ENCODE data around the gene SLITRK3. TPM values are rescaled to one million over a fixed set of nuclear protein-coding genes. Genes with fewer than 3 reads are reported as not detected.

The SLITRK3 gene
- total RNA-seq, 1 donor from 2014 or later, result 0.51 TPM

- Mint-ChIP-seq H3K9me3 (no peaks in the 10 kb centered on the region), H3K36me3 (ENCODE audit: low read depth) (no peaks in the 10 kb centered on the region)
- TF ChIP-seq CTCF (conservative IDR thresholded peaks at IDR 0.05), result no peak
These were observed 16.4 kb upstream of the SLITRK3 start for GRCh38 chr3:165212580-165212979.

GRCh38 chr3:165211721-165212120, 15.5 kb upstream of the SLITRK3 start:
- no peak overlapping the region for H3K27ac Mint-ChIP-seq (ENCODE audit: unreplicated experiment)
- no peak for TF ChIP-seq CTCF (conservative IDR thresholded peaks at IDR 0.05)
- peaks cover 3% of the 10 kb centered on the region for H3K4me1 Mint-ChIP-seq
- no peaks in the 10 kb centered on the region for H3K9me3 Mint-ChIP-seq
- DNase-seq (ENCODE audit: low read depth, low spot score), result no peak
- H3K36me3 Mint-ChIP-seq (ENCODE audit: low read depth), result no peaks in the 10 kb centered on the region
- H3K27me3 Mint-ChIP-seq (ENCODE audit: low read depth), result peaks cover 2% of the 10 kb centered on the region
- no peak overlapping the region for H3K4me3 Mint-ChIP-seq

More at GRCh38 chr3:165212580-165212979, 16.4 kb upstream of the SLITRK3 start:
- DNase-seq (ENCODE audit: low read depth, low spot score), result no peak
- no peaks in the 10 kb centered on the region for H3K27me3 Mint-ChIP-seq (ENCODE audit: low read depth)
- H3K4me3 Mint-ChIP-seq, result no peak overlapping the region
- H3K4me1 Mint-ChIP-seq, result no peaks in the 10 kb centered on the region
- no peak overlapping the region for H3K27ac Mint-ChIP-seq (ENCODE audit: unreplicated experiment)

- Mint-ChIP-seq H3K27me3 (ENCODE audit: low read depth) (peaks cover 4% of the 10 kb centered on the region), H3K4me3 (no peak overlapping the region), H3K4me1 (peaks cover 4% of the 10 kb centered on the region), H3K27ac (ENCODE audit: unreplicated experiment) (no peak overlapping the region), H3K36me3 (ENCODE audit: low read depth) (no peaks in the 10 kb centered on the region), H3K9me3 (no peaks in the 10 kb centered on the region)
- no peak for TF ChIP-seq CTCF (conservative IDR thresholded peaks at IDR 0.05)
- DNase-seq (ENCODE audit: low read depth, low spot score), result no peak
These were observed 14.5 kb upstream of the SLITRK3 start for GRCh38 chr3:165210727-165211126.

GRCh38 chr3:165210132-165210531, 13.9 kb upstream of the SLITRK3 start:
- DNase-seq (ENCODE audit: low read depth, low spot score), result no peak
- Mint-ChIP-seq H3K9me3 (no peaks in the 10 kb centered on the region), H3K27ac (ENCODE audit: unreplicated experiment) (no peak overlapping the region), H3K4me3 (no peak overlapping the region), H3K4me1 (peaks cover 4% of the 10 kb centered on the region), H3K36me3 (ENCODE audit: low read depth) (no peaks in the 10 kb centered on the region), H3K27me3 (ENCODE audit: low read depth) (peaks cover 4% of the 10 kb centered on the region)
- TF ChIP-seq CTCF (conservative IDR thresholded peaks at IDR 0.05), result peak; percentile 61

- peak; percentile 92 for TF ChIP-seq CTCF (conservative IDR thresholded peaks at IDR 0.05)
- H3K9me3 Mint-ChIP-seq, result no peaks in the 10 kb centered on the region
- H3K4me3 Mint-ChIP-seq, result peak overlapping the region; percentile 83
- peaks cover 4% of the 10 kb centered on the region for H3K4me1 Mint-ChIP-seq
- H3K27ac Mint-ChIP-seq (ENCODE audit: unreplicated experiment), result no peak overlapping the region
- DNase-seq (ENCODE audit: low read depth, low spot score), result peak; percentile 62
- H3K27me3 Mint-ChIP-seq (ENCODE audit: low read depth), result peaks cover 11% of the 10 kb centered on the region
- no peaks in the 10 kb centered on the region for H3K36me3 Mint-ChIP-seq (ENCODE audit: low read depth)
These were observed 10.5 kb upstream of the SLITRK3 start for GRCh38 chr3:165206454-165207266.

All from neural crest cell (in vitro differentiated cells).